ENCODE measurements around the gene ZIC3. TPM values are rescaled to one million over a fixed set of nuclear protein-coding genes. Genes with fewer than 3 reads are reported as not detected.

ZIC3 gene
- total and polyA plus RNA-seq, 10 of the 15 experiments (the other 5 are each of a cell fraction or from before 2014, with no cell fraction given): 0.07 TPM; not detected in 9

- Histone ChIP-seq H3K4me1 (ENCODE audit: control insufficient read depth, insufficient read depth, low read length) (no peaks in the 10 kb centered on the region), H3K9me3 (replicated peaks; ENCODE audit: control insufficient read depth, insufficient read depth, low read length) (no peaks in the 10 kb centered on the region; the same call in 2 of the 3 replicates), H2AFZ (ENCODE audit: control insufficient read depth, low read depth, low read length) (no peak overlapping the region), H4K20me1 (ENCODE audit: control insufficient read depth, insufficient read depth) (no peaks in the 10 kb centered on the region), H3K9ac (ENCODE audit: control insufficient read depth, insufficient read depth, low read length) (no peak overlapping the region), H3K4me2 (ENCODE audit: control insufficient read depth, insufficient read depth) (no peak overlapping the region), H3K79me2 (ENCODE audit: control insufficient read depth, insufficient read depth, low read length) (no peaks in the 10 kb centered on the region), H3K27ac (ENCODE audit: control insufficient read depth, insufficient read depth) (no peak overlapping the region), H3K27me3 (replicated peaks in 1 of 2; ENCODE audit: control insufficient read depth in 2 of 2, insufficient read depth in 2 of 2, low read length in 1 of 2) (no peaks in the 10 kb centered on the region; a peak in 1 of 4 replicates), H3K4me3 (no peak overlapping the region), H3K36me3 (ENCODE audit: control insufficient read depth in 2 of 2, insufficient read depth in 2 of 2, low read length in 1 of 2) (no peaks in the 10 kb centered on the region)
- ChIA-PET CTCF (no interaction called here), POLR2A (no interaction called here), SMC1A (ENCODE audit: uncharacterized antibody, unreplicated experiment) (no interaction called here), RAD21 (ENCODE audit: unreplicated experiment) (no interaction called here)
- 29% methylated on average over 14 of the region's 14 CpGs for WGBS (ENCODE audit: insufficient coverage, insufficient replicate concordance, low lambda C conversion rate, missing lambda C conversion rate)
- FAIRE-seq (no peak), ATAC-seq (no peak), DNase-seq (ENCODE audit: low read depth, low spot score) (no peak)
- no TSS peak for BruUV-seq (replicated peaks)
- intact Hi-C loops (cut with micrococcal nuclease; ENCODE audit: unreplicated experiment): no loop called here
- in situ Hi-C loops (cut with MboI): no loop called here
- TF ChIP-seq NR2C2 (IDR thresholded peaks at IDR 0.05; ENCODE audit: borderline replicate concordance, control insufficient read depth, insufficient read length, low read depth): no peak
- TF ChIP-seq ZNF217 (IDR thresholded peaks at IDR 0.05): no peak
- no peak for TF ChIP-seq SP1 (IDR thresholded peaks at IDR 0.05; ENCODE audit: low read depth, low read length)
- no peak for TF ChIP-seq ZNF274 (IDR thresholded peaks at IDR 0.05; ENCODE audit: insufficient read depth, insufficient read length)
- no peak for TF ChIP-seq TAF1 (IDR thresholded peaks at IDR 0.05; ENCODE audit: borderline replicate concordance, low read depth, low read length)
- no peak for TF ChIP-seq RAD21 (IDR thresholded peaks at IDR 0.05; ENCODE audit: insufficient read depth, low read depth, low read length)
- no peak for TF ChIP-seq MYC (IDR thresholded peaks at IDR 0.05; ENCODE audit: insufficient read depth, insufficient read length, insufficient replicate concordance, low read length, severe bottlenecking)
- no peak for TF ChIP-seq ASH2L (IDR thresholded peaks at IDR 0.05; ENCODE audit: borderline replicate concordance, low read depth)
- no peak for TF ChIP-seq PRDM15 (CRISPR knock-in tag; IDR thresholded peaks at IDR 0.05)
- no peak for TF ChIP-seq SREBF2 (IDR thresholded peaks at IDR 0.05; ENCODE audit: low read length)
- no peak for TF ChIP-seq PML (IDR thresholded peaks at IDR 0.05; ENCODE audit: low read length)
- no peak for TF ChIP-seq TCF3 (IDR thresholded peaks at IDR 0.05; ENCODE audit: borderline replicate concordance, insufficient read depth, low read depth, low read length)
- TF ChIP-seq BCL3 (IDR thresholded peaks at IDR 0.05; ENCODE audit: borderline replicate concordance, insufficient read depth, low read depth, low read length, poor library complexity, severe bottlenecking): no peak
- TF ChIP-seq, protein P1, sequence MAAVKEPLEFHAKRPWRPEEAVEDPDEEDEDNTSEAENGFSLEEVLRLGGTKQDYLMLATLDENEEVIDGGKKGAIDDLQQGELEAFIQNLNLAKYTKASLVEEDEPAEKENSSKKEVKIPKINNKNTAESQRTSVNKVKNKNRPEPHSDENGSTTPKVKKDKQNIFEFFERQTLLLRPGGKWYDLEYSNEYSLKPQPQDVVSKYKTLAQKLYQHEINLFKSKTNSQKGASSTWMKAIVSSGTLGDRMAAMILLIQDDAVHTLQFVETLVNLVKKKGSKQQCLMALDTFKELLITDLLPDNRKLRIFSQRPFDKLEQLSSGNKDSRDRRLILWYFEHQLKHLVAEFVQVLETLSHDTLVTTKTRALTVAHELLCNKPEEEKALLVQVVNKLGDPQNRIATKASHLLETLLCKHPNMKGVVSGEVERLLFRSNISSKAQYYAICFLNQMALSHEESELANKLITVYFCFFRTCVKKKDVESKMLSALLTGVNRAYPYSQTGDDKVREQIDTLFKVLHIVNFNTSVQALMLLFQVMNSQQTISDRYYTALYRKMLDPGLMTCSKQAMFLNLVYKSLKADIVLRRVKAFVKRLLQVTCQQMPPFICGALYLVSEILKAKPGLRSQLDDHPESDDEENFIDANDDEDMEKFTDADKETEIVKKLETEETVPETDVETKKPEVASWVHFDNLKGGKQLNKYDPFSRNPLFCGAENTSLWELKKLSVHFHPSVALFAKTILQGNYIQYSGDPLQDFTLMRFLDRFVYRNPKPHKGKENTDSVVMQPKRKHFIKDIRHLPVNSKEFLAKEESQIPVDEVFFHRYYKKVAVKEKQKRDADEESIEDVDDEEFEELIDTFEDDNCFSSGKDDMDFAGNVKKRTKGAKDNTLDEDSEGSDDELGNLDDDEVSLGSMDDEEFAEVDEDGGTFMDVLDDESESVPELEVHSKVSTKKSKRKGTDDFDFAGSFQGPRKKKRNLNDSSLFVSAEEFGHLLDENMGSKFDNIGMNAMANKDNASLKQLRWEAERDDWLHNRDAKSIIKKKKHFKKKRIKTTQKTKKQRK (IDR thresholded peaks at IDR 0.05; ENCODE audit: low read depth, low read length): no peak
- no peak for TF ChIP-seq EED (IDR thresholded peaks at IDR 0.05; ENCODE audit: low read depth)
- TF ChIP-seq NBN (IDR thresholded peaks at IDR 0.05): no peak
Measured at GRCh38 chrX:137548261-137548660, 17.7 kb upstream of the ZIC3 start.

Measured in GM12878 (cell line).